ENCODE data around the gene COL4A6.
A peak's percentile ranks its signal among the peaks of the same experiment; 100 is the strongest.

Gene COL4A6

GRCh38 chrX:108270739-108271396 is 167.4 kb downstream of the COL4A6 start:
- no peak for DNase-seq (ENCODE audit: low read depth)

- no peak for DNase-seq (ENCODE audit: low read depth)
These were observed 167.9 kb downstream of the COL4A6 start for GRCh38 chrX:108270280-108270679.

GRCh38 chrX:108268434-108269080 is 169.7 kb downstream of the COL4A6 start:
- DNase-seq (ENCODE audit: low read depth): no peak

- no peak for DNase-seq (ENCODE audit: low read depth)
These were observed 170.7 kb downstream of the COL4A6 start for GRCh38 chrX:108267557-108267956.

GRCh38 chrX:108264376-108264775 is 173.8 kb downstream of the COL4A6 start:
- DNase-seq (ENCODE audit: low read depth): peak; percentile 38

GRCh38 chrX:108261549-108262203 is 176.5 kb downstream of the COL4A6 start:
- DNase-seq (ENCODE audit: low read depth): peak; percentile 92

GRCh38 chrX:108257556-108257955 is 180.7 kb downstream of the COL4A6 start:
- no peak for DNase-seq (ENCODE audit: low read depth)

GRCh38 chrX:108254636-108255035 is 183.6 kb downstream of the COL4A6 start:
- DNase-seq (ENCODE audit: low read depth): no peak

GRCh38 chrX:108250654-108251579 is 187.3 kb downstream of the COL4A6 start:
- no peak for DNase-seq (ENCODE audit: low read depth)

- no peak for DNase-seq (ENCODE audit: low read depth)
These were observed 191.8 kb downstream of the COL4A6 start for GRCh38 chrX:108246304-108246954.

GRCh38 chrX:108245462-108245861 is 192.8 kb downstream of the COL4A6 start:
- no peak for DNase-seq (ENCODE audit: low read depth)

- no peak for DNase-seq (ENCODE audit: low read depth)
These were observed 202.2 kb downstream of the COL4A6 start for GRCh38 chrX:108235986-108236385.

- no peak for DNase-seq (ENCODE audit: low read depth)
These were observed 207.6 kb downstream of the COL4A6 start for GRCh38 chrX:108230574-108230973.

GRCh38 chrX:108224727-108225621 is 213.2 kb downstream of the COL4A6 start:
- DNase-seq (ENCODE audit: low read depth): no peak

GRCh38 chrX:108224218-108224617 is 214.0 kb downstream of the COL4A6 start:
- DNase-seq (ENCODE audit: low read depth): no peak

GRCh38 chrX:108223585-108223984 is 214.6 kb downstream of the COL4A6 start:
- DNase-seq (ENCODE audit: low read depth): no peak

GRCh38 chrX:108221301-108221864 is 216.8 kb downstream of the COL4A6 start:
- no peak for DNase-seq (ENCODE audit: low read depth)

- DNase-seq (ENCODE audit: low read depth): no peak
These were observed 218.1 kb downstream of the COL4A6 start for GRCh38 chrX:108219949-108220601.

- DNase-seq (ENCODE audit: low read depth): no peak
These were observed 220.3 kb downstream of the COL4A6 start for GRCh38 chrX:108217876-108218275.
